GM04504 (cell line): ENCODE measurements around the gene DISP1.

ENCODE experiments used
- DNase-seq: peaks from one replicate; pipeline ENCODE4 v3.0.0-alpha.2; 2012; ENCODE audit warnings: low read depth

Gene DISP1, protein sequence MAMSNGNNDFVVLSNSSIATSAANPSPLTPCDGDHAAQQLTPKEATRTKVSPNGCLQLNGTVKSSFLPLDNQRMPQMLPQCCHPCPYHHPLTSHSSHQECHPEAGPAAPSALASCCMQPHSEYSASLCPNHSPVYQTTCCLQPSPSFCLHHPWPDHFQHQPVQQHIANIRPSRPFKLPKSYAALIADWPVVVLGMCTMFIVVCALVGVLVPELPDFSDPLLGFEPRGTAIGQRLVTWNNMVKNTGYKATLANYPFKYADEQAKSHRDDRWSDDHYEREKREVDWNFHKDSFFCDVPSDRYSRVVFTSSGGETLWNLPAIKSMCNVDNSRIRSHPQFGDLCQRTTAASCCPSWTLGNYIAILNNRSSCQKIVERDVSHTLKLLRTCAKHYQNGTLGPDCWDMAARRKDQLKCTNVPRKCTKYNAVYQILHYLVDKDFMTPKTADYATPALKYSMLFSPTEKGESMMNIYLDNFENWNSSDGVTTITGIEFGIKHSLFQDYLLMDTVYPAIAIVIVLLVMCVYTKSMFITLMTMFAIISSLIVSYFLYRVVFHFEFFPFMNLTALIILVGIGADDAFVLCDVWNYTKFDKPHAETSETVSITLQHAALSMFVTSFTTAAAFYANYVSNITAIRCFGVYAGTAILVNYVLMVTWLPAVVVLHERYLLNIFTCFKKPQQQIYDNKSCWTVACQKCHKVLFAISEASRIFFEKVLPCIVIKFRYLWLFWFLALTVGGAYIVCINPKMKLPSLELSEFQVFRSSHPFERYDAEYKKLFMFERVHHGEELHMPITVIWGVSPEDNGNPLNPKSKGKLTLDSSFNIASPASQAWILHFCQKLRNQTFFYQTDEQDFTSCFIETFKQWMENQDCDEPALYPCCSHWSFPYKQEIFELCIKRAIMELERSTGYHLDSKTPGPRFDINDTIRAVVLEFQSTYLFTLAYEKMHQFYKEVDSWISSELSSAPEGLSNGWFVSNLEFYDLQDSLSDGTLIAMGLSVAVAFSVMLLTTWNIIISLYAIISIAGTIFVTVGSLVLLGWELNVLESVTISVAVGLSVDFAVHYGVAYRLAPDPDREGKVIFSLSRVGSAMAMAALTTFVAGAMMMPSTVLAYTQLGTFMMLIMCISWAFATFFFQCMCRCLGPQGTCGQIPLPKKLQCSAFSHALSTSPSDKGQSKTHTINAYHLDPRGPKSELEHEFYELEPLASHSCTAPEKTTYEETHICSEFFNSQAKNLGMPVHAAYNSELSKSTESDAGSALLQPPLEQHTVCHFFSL (N-terminal part only)

DNA sequence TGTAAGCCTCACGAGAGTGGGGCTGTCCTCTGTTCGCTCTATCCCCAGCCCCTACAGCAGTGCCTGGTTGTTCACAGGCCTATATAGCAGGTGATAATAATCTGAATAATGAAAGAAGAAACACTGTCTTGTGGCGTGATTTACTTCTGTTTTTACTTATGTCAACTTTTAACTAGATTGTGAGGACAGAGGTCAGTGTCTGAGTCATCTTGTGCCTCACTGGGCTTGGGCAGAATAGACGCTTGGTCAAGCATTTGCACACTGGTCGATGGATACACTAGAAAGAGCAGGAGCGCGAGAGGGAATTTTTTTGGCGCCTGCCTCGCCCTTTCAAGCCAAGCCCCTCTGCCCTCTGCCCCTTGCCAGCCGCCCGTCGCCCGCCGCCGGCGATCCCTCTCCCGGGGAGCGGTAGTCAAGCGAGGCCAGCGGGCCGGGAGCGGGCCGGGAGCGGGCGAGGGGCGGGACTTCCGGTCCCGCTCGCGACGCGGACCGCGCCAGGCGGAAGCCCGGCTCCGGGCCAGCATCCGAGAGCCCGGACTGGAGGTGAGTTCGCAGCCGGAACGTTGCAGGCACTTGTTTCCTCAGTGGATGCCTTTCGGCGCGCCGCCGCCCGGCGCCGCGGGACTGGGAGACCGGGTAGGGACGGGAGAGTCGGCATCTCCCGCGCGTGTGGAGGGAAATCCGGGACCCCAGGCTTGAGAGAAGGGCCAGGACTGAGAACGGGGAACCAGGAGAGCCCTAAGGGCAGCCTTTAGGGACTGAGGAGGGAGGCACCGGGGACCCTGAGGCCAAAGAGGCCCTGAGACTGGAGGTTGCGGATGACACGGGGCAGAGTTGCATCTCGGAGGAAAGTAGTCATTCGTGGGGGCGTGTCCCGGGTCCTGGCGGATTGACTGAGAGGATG, at the start of gene DISP1:
TSS of gene DISP1 (plus strand) at position 504 of the 904 bp plus-strand sequence. CDS start 127,785 bp downstream, outside the sequence.
- peak; percentile 45 for DNase-seq

DNA sequence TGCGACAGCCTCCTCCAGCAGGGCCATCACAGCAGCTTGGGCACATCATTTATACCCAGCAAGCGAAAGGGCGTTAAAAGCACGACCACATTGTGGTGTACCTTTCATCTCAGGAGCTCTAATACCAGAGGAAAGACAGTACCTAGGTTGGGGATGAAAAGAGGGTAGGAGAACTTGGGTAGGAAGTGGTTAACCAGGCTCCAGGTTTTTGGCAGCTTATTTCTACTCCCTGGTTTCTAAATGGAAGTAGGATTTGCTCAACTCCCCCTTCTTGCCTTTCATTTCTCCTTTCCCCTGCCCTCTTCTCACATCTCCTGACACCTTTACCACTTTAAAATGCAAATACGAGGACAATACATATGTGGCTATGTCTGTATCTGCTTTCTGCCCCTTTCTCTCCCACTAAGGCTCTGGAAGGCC, 47.7 kb upstream of the DISP1 start:
- DNase-seq, result no peak

DNA sequence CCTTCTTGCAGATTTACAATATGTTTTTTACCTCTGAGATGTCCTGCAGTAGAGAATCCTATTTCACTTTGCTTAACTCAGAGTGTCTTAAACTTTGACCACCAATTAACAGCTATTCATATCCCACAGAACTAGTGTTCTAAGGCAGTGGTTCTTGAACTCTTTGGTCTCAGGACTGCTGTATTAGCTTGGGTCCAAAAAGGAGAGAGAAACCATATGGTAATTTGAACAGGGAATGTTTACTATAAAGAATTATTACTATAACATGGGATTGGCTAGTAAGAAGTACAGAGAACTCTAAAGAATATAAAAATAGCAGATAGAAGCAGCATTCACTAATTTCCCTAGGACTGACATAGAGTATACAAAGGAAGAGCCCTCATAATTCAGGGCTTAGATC, 46.2 kb upstream of the DISP1 start:
- no peak for DNase-seq

DNA sequence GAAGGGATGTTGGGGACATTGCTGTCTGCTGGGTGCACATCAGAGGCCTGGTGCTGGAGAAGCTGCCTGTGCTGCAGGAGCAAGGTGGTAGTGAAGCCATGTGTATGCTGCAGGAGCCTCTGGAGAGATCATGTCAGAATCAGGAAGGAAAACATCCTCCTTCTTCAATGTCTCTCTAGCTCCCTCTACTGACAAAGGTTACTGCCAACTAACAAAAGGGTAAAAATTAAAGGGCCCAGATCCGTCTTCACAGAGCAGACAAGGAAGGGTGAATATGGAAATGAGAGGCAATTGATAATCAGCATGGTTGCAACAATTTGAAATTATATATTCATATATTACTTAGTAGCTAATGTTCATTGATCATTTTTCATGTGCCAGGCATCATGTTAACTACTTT, 45.7 kb upstream of the DISP1 start:
- no peak for DNase-seq

DNA sequence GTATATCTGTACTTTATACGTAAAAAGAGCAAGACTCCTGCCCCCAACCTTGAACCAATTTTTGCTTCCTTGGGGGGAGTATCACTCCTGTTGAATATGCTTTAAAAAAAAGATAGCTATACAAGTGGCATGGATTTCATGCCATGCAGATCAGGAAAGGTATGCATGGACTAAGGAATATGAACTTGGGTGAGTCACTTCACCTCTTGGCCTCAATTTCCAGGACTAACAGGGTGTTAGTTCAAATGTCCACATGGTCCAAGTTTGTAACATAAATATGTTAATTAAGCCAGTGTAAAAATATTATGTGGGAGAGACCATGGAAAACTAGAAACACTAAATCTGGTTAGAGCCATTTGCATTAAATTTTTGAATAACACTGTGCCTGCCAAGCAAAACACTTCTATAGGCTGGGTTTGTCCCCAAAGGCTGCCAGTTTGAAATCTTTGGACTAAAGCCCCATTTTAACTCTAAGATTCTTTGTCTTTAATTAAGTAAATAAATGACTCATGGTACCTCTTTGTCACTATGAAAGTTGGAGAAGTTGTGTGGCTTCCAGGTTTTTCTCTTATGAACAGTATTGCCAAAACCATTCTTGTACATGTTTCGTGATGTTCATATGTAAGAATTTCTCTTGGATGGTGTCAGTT, 44.7 kb upstream of the DISP1 start:
- no peak for DNase-seq

DNA sequence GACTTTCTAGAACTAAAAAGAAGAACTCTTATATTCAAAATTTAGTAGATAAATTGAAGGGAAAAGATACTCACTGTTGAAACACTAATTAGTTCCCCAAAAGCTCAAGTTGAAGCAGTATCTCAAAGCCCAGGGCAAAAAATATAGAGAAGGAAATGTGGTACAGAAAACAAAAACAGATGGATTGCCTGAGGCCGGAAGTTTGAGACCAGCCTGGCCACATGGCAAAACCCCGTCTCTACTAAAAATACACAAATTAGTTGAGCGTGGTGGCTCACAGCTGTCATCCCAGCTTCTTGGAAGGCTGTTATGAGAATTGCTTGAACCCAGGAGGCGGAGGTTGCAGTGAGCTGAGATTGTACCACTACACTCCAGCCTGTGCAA, 41.9 kb upstream of the DISP1 start:
- DNase-seq, result no peak

DNA sequence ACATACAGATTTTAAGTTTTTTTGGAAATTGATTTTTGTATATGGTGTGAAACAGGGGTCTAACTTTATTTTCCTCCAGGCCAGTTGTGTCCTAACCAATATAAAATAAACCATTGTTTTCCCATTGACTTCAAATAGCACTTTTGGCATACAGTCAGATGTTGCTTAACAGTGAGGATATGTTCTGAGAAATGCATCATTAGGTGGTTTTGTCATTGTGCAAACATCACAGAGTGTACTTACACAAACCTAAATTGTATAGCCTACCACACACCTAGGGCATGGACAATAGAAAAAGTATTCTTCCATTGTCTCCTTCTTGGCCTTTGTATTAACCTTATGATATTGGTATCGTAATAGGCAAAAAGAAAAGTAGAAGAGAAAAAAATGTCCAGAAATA, 37.4 kb upstream of the DISP1 start:
- DNase-seq, result no peak

DNA sequence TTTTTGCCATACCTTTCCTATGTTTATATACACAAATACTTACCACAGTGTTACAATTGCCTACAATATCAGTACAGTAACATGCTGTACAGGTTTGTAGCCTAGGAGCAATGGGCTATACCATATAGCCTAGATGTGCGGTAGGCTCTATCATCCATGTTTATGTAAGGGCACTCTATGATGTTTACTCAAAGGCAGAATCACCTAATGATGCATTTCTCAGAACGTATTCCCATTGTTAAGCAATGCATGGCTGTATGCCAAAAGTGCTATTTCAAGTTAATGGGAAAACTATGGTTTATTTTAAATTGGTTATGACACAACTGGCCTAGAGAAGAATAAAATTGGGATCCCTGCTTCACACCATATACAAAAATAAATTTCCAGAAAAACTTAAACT, 36.9 kb upstream of the DISP1 start:
- no peak for DNase-seq

DNA sequence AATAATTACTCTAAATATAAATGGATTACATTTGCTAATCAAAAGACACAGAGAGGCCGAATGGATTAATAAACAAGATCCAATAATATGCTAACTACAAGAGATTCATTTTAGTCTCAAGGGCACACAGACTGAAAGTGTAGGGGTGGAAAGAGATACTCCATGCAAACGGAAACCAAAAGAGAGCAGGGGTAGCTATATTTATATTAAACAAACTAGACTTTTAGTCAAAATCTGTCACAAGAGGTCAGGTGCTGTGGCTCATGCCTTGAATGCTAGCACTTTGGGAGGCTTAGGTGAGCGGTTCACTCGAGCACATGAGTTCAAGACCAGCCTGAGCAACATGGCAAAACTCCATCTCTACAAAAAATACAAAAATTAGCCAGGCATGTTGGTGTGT, 33.6 kb upstream of the DISP1 start:
- no peak for DNase-seq

DNA sequence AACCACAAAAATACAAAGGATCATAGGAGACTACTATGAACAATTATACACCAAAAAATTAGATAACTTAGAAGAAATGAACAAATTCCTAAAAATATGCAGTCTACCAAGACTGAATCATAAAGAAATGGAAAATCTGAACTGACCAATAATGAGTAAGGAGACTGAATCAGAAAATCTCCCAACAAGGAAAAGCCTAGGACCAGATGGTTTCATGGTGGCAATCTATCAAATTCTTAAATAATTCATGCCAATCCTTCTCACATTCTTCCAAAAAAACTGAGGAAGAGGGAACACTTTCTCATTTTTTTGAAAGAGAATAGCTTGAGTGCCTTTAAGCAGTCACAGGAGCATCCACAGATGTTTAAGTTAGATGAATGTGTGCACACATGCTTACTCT, 31.8 kb upstream of the DISP1 start:
- no peak for DNase-seq

DNA sequence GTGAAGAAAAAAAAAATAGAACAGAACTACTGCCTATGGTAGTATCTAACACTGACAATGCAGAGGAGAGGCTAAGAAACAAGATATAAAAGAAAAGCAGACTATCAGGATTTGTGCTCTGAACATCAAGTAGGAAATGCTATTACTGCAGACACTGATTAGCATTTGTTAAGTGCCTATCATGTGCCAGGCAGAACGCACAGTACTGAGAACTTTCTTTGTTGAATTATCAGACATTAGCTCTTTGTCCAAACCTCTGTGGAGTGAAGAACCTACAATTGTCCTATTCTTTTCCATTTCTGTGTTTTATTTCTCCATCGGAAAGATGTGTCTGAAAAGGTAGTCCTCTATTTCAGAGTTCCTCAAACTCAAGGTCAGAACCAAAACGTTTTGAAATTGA, 30.5 kb upstream of the DISP1 start:
- no peak for DNase-seq

DNA sequence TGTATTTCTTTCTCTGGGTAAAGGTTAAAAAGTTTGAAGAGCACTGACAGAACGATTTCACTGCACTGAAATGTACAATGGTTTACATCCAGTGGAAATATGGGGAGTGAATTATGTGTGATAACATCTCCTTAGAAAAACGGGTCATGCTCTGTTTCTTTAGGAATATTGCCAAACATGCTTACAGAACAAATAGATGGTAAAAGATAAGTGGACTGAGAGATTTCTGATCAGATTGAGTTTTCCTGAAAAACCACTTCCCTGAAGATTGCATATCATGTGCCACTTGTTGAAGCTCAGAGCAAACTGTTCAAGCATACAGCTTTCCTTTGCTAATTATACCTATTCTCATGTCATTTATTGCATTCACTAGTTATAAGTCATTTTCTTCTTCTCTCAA, 29.9 kb upstream of the DISP1 start:
- no peak for DNase-seq

DNA sequence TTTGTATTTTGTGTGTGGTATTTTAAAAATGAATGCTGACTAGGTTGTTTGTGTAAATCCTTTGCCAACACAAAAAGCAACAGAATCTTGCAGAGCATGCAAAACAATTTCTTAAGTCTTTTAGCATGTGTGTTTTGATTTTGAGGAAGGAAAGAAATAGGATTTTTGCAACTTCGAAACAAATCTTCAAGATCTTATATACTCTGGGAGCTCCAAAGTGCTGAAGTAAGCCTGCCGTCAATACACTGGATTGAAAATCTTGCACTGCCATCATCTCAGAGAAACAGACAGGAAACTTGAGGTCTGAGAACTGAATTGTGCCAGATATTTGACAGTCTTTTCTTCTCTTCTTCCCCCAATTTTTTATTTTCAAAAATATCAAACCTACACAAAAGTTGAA, 29.3 kb upstream of the DISP1 start:
- no peak for DNase-seq

DNA sequence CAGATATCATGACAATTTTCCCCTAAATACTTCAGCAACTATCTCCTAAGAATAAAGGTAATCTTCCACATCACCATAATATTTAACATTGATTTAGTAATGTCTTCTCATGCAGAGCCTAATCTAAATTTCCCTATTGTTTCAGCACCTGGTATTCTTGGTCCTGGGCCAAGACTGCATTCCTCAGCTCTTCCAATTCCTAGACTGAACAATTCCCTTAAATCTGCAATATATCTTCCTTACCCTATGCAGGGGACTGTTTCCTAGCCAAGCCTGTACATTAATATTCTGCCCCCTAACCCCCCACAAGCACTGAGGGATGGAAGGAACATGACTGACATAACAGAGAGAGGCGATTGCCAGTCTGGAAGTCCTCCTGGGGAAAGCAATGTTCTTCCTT, 28.7 kb upstream of the DISP1 start:
- DNase-seq, result no peak

DNA sequence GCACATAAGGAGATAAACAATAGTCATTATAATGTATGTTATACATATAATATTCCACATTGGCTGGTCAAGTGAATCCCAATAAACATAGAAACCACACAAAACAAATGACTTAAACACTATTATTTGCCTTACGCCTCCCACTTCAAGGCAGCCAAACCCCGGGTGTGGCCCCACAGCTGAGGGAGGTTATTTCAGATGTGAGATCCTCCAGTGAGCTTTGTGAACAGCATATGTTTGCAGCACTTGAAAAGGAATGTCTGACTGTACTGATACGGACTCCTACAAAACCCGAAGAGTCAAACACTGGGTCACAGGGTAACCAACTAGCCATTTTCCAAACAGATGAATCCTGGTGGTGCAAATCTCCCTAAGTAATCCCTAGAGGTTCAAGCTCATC, 27.1 kb upstream of the DISP1 start:
- DNase-seq, result no peak

DNA sequence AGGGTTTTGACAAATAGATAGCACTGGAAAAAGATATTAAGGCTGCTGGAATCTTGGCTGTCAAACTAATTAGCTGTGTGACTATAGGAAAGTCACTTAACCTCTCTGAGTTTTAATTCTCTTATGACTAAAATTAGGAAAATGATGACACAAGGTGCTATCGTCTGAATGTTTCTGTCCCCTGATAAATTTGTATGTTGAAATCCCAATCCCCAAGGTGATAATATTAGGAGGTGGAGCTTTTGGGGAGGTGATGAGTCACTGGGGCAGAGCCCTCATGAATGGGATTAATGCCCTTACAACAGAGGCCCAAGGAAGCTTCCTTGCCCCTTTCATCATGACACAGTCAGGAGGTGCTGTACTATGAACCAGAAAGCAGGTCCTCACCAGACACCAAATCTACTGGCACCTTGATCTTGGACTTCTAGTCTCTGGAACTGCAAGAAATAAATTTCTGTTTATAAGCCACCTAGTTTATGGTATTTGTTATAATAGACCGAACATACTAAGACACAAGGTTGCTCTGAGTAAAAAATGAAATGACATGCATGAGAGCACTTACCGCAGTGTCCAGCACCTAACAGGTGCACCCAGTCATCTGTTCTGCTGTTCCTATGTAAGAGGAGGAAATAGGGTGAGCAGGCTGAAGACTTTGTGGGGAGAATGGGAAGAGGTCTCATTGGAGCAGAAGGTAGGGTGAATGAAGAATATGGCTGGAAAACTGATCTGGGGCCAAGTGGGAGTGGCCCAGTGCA, 26.3 kb upstream of the DISP1 start:
- no peak for DNase-seq

DNA sequence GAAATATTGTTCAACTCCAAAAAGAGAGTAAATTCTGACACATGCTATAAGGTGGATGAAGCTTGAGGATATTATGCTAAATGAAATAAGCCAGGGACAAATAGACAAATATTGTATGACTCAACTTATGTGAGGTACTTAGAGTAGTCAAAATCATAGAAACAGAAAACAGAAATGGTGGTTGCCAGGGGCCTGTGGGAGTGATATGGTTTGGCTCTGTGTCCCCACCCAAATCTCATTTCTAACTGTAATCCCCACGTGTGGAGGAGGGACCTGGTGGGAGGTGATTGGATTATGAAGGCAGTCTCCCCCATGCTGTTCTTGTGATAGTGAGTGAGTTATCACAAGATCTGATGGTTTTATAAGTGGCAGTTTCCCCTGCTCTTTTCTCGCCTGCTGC, 24.7 kb upstream of the DISP1 start:
- DNase-seq, result no peak

DNA sequence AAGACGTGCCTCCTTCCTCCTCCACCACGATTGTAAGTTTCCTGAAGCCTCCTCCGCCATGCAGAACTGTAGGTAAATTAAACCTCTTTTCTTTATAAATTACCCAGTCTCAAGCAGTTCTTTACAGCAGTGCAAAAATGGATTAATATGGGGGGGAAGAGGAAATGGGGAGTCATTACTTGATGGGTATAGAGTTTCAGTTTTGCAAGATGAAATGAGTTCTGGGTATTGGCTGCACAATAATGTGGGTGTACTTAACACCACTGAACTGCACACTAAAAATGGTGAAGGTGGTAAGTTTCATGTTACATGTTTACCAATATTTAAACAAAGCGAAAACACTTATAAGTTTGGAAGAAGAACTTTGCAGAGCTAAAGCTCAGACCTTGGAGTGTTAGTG, 24.3 kb upstream of the DISP1 start:
- no peak for DNase-seq

DNA sequence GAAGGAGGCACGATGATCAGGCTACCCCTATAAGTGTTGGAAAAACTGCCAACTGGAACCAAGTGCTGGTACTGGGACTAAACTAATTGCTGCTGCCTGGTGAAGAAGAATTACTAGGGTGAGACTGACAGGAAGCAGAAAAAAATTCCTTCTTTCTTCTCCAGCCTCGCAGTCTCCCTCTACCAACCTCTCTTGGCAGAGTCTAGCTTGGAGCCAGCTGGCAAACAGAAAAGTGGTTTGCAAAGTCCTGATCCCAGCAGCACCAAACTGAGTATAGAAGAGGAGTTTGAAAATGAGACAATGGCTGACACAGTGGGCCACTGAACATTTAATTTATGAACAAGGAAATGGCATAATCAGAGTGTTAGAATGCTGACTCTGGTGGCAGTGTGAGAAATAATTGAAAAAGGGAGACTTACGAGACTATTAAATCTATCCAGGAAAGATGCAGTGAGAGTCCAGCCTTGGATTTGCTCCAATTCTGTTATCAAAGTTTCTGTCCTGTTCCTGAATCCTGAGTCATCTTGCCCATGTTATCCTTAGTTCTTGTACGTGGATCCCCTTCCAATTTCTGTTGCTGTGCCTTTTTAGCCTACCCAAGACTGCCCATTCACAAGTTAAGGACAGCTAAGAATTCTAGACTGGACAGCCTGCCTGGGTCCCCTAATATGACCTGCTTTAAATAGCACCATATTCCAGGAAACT, 23.7 kb upstream of the DISP1 start:
- DNase-seq, result no peak

DNA sequence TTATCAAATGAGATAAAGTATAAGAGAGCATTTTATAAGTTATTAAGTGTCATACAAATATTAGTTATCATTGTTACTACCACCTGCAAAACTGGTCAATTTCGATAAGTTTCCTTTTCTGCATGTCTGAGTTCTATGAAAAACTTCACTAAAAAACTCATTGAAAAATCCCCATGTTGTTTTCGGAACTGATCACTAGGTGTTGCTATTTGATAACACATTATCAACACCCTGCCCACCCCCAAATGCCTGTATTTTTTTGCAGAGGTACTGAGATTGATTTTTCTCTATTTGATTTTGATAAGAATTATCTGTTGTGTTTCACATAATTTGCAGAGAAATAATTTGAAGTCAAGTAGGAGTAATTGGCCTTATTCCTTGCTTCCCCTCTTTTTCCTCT, 22.1 kb upstream of the DISP1 start:
- no peak for DNase-seq
